Liver (tissue), 9 donors: Measurements from ENCODE around the gene NEK1. TPM values are rescaled to one million over a fixed set of nuclear protein-coding genes. Genes with fewer than 3 reads are reported as not detected.

Source experiments
- DNase-seq: peaks from one replicate; pipeline ENCODE4 v3.0.0-alpha.2; 2017; ENCODE audit warnings: low spot score
- H3K27ac ChIP-seq, 2 donors: one replicate each; pipeline ENCODE4 v1.7.0; 2013; ENCODE audit warnings: inconsistent platforms in 2 of 2, low read length in 2 of 2, control low read depth in 1 of 2, low read depth in 1 of 2, mild to moderate bottlenecking in 1 of 2
- H3K27me3 ChIP-seq, 4 donors: one replicate each; pipeline versions ENCODE4 v1.6.1 to v1.7.0; 2013; ENCODE audit warnings: low read length in 3 of 4, inconsistent platforms in 1 of 4, mild to moderate bottlenecking in 1 of 4, moderate library complexity in 1 of 4; ENCODE audit not compliant: control insufficient read depth in 4 of 4, insufficient read depth in 4 of 4
- H3K36me3 ChIP-seq, 4 donors: one replicate each; pipeline versions ENCODE4 v1.6.1 to v1.7.0; 2013; ENCODE audit warnings: low read length in 3 of 4, mild to moderate bottlenecking in 3 of 4, low read depth in 1 of 4, moderate library complexity in 1 of 4; ENCODE audit not compliant: control insufficient read depth in 4 of 4, insufficient read depth in 3 of 4
- H3K4me1 ChIP-seq, 4 donors: one replicate each; pipeline versions ENCODE4 v1.6.1 to v1.7.0; 2013; ENCODE audit warnings: low read length in 3 of 4, mild to moderate bottlenecking in 3 of 4, moderate library complexity in 1 of 4; ENCODE audit not compliant: control insufficient read depth in 4 of 4, insufficient read depth in 4 of 4
- H3K4me3 ChIP-seq, 3 donors: one replicate each; pipeline versions ENCODE4 v1.6.1 to v1.7.0; 2013; ENCODE audit warnings: low read length in 3 of 3, control low read depth in 1 of 3, low read depth in 1 of 3, mild to moderate bottlenecking in 1 of 3
- H3K9ac ChIP-seq, 2 donors: one replicate each; pipeline ENCODE4 v1.7.0; 2013; ENCODE audit warnings: low read length in 2 of 2, mild to moderate bottlenecking in 2 of 2, moderate library complexity in 2 of 2, control low read depth in 1 of 2, low read depth in 1 of 2
- H3K9me3 ChIP-seq, 4 donors: one replicate each; pipeline versions ENCODE4 v1.6.1 to v1.7.0; 2013; ENCODE audit warnings: low read length in 3 of 4; ENCODE audit not compliant: control insufficient read depth in 4 of 4
- CTCF ChIP-seq: fragments of 150-350 bp; IDR thresholded peaks from 2 replicates; pipeline ENCODE4 v1.5.1; 2017; ENCODE audit warnings: improper control_type of control experiment, low read depth, low read length; ENCODE audit not compliant: missing input control
- EGR1 ChIP-seq, 2 donors: IDR thresholded peaks; 2 replicates each; pipeline ENCODE4 v1.6.1; 2016 to 2018; ENCODE audit warnings: antibody characterized with exemption in 2 of 2, low read depth in 2 of 2
- FOXA1 ChIP-seq: IDR thresholded peaks from 2 replicates; pipeline ENCODE4 v1.6.1; 2016; ENCODE audit warnings: antibody characterized with exemption
- FOXA2 ChIP-seq: IDR thresholded peaks from 2 replicates; pipeline ENCODE4 v1.6.1; 2016; ENCODE audit warnings: antibody characterized with exemption
- HNF4A ChIP-seq, 2 donors: conservative IDR thresholded peaks; 2 replicates each; pipeline ENCODE4 v1.6.1; 2016; ENCODE audit warnings: antibody characterized with exemption in 2 of 2, mild to moderate bottlenecking in 2 of 2
- JUND ChIP-seq, 2 donors: IDR thresholded peaks; 2 replicates each; pipeline ENCODE4 v1.6.1; 2016; ENCODE audit warnings: antibody characterized with exemption in 2 of 2
- MAX ChIP-seq: IDR thresholded peaks from 2 replicates; pipeline ENCODE4 v1.6.1; 2016; ENCODE audit warnings: antibody characterized with exemption
- NR2F2 ChIP-seq: IDR thresholded peaks from 2 replicates; pipeline ENCODE4 v1.6.1; 2016; ENCODE audit warnings: antibody characterized with exemption
- RAD21 ChIP-seq, 2 donors: IDR thresholded peaks; 2 replicates each; pipeline ENCODE4 v1.6.1; 2016; ENCODE audit warnings: antibody characterized with exemption in 2 of 2, mild to moderate bottlenecking in 2 of 2
- RXRA ChIP-seq, 2 donors: IDR thresholded peaks; 2 replicates each; pipeline ENCODE4 v1.6.1; 2017 to 2018; ENCODE audit warnings: antibody characterized with exemption in 2 of 2, mild to moderate bottlenecking in 1 of 2
- SP1 ChIP-seq: IDR thresholded peaks from 2 replicates; pipeline ENCODE4 v1.6.1; 2018; ENCODE audit warnings: antibody characterized with exemption, mild to moderate bottlenecking
- TAF1 ChIP-seq: conservative IDR thresholded peaks from 2 replicates; pipeline ENCODE4 v1.6.1; 2016; ENCODE audit warnings: antibody characterized with exemption, mild to moderate bottlenecking
- YY1 ChIP-seq: IDR thresholded peaks from 2 replicates; pipeline ENCODE4 v1.6.1; 2016; ENCODE audit warnings: antibody characterized with exemption, mild to moderate bottlenecking
- WGBS: extraction: QIAGEN DNeasy Blood & Tissue Kit; methylation state at CpG from one replicate; pipeline ENCODE4 v1.1.7; 2013; 5-methylcytosine and 5-hydroxymethylcytosine counted together
- polyA plus RNA-seq, 2 donors: library from polyadenylated mRNA; stranded (reverse) in 1 of 2; unstranded in 1 of 2; fragments of 200-250 nt in 1 of 2; fragments of >200 nt in 1 of 2; fragmentation: Nextera tagmentation in 1 of 2; extraction: Ambion mirVana in 1 of 2; gene quantifications; one replicate each; pipeline versions ENCODE4 v1.2.1 to v1.2.3, GENCODE V29; 2013 to 2015
- total RNA-seq, 2 donors: library from RNA; depleted of rRNA; stranded (reverse); fragments of >200 nt; gene quantifications; one replicate each; pipeline ENCODE4 v1.2.3, GENCODE V29; 2014
- TF ChIP-seq, protein P1 (sequence below): IDR thresholded peaks from 2 replicates; pipeline ENCODE4 v1.6.1; 2016; ENCODE audit warnings: antibody characterized with exemption
- TF ChIP-seq, protein P2 (sequence below): IDR thresholded peaks from 2 replicates; pipeline ENCODE4 v1.6.1; 2016; ENCODE audit warnings: antibody characterized with exemption
- donor health status: healthy.
- donor health status: healthy.
- donor health status: healthy.
- donor health status: healthy.
- donor health status: healthy.

NEK1 gene
- total and polyA plus RNA-seq, 4 donors = 1.8 to 10.2 (median 5.3) TPM

DNA sequence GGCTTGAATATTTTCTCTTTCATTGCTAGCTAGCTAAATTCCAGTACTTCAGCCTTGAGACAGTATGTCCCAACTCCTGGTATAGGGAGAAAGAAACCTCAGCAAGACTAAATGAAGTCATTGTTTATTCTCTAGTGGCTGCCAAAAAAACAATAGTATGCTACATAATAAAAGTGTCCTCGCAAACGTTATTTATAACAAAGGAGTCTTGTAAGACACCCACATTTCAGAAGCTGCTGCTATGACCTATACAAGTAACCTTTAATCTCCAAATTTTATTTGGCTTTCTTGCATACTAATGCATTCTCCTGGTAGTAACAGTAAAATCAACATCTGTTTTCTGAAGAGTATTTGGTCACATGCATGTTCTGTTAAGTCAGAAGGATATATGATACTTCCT is 28.8 kb downstream of the NEK1 start:
- H3K27ac ChIP-seq = no peak overlapping the region
- WGBS = 79% methylated on average over 2 of the region's 2 CpGs

DNA sequence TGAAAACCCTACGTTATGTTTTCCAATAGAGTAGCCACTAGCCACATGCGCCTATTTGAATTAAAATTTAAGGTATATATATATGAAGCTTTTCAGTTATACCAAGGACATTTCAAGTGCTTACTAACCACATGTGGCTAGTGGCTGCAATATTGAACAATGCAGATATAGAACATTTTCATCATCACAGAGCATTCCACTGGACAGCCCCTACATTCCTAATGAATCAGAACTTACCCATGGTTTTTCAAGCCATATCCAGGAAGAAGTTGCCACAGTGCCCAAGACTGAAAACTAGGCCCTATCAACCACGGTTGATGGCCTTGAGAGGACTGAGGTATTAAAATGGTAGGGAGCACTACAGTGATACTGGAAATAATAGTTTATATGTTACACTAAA is 29.7 kb downstream of the NEK1 start:
- 99% methylated on average over 3 of the region's 3 CpGs for WGBS
- TF ChIP-seq YY1 = no peak
- no peak for TF ChIP-seq EGR1 (IDR thresholded peaks at IDR 0.05; ENCODE audit: low read depth in 2 of 2)
- TF ChIP-seq JUND (IDR thresholded peaks at IDR 0.05) = no peak
- no peak for TF ChIP-seq NR2F2
- TF ChIP-seq, protein P1, sequence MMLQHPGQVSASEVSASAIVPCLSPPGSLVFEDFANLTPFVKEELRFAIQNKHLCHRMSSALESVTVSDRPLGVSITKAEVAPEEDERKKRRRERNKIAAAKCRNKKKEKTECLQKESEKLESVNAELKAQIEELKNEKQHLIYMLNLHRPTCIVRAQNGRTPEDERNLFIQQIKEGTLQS = no peak
- no peak for TF ChIP-seq MAX
- TF ChIP-seq FOXA2 = no peak
- no peak for TF ChIP-seq FOXA1
- TF ChIP-seq HNF4A (conservative IDR thresholded peaks at IDR 0.05) = no peak
- TF ChIP-seq, protein P2, sequence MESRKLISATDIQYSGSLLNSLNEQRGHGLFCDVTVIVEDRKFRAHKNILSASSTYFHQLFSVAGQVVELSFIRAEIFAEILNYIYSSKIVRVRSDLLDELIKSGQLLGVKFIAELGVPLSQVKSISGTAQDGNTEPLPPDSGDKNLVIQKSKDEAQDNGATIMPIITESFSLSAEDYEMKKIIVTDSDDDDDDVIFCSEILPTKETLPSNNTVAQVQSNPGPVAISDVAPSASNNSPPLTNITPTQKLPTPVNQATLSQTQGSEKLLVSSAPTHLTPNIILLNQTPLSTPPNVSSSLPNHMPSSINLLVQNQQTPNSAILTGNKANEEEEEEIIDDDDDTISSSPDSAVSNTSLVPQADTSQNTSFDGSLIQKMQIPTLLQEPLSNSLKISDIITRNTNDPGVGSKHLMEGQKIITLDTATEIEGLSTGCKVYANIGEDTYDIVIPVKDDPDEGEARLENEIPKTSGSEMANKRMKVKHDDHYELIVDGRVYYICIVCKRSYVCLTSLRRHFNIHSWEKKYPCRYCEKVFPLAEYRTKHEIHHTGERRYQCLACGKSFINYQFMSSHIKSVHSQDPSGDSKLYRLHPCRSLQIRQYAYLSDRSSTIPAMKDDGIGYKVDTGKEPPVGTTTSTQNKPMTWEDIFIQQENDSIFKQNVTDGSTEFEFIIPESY = no peak
- no peak for TF ChIP-seq RXRA (IDR thresholded peaks at IDR 0.05)
- no peak for TF ChIP-seq CTCF
- TF ChIP-seq RAD21 (IDR thresholded peaks at IDR 0.05) = no peak
- TF ChIP-seq SP1 = no peak
- H3K36me3 ChIP-seq = peaks cover 2 to 18% (median 11%) of the 10 kb centered on the region in 4 donors

More for the DNA sequence above, 28.8 kb downstream of the NEK1 start:
- no peaks in the 10 kb centered on the region for H3K9me3 ChIP-seq
- no peaks in the 10 kb centered on the region for H3K27me3 ChIP-seq
- H3K9ac ChIP-seq = no peak overlapping the region
- H3K36me3 ChIP-seq = peaks cover 2 to 18% (median 12%) of the 10 kb centered on the region in 4 donors
- DNase-seq = no peak
- no peak overlapping the region for H3K4me3 ChIP-seq
- no peaks in the 10 kb centered on the region for H3K4me1 ChIP-seq
- no peak for TF ChIP-seq RAD21 (IDR thresholded peaks at IDR 0.05)
- no peak for TF ChIP-seq CTCF
- TF ChIP-seq EGR1 (IDR thresholded peaks at IDR 0.05; ENCODE audit: low read depth in 2 of 2) = no peak
- TF ChIP-seq TAF1 = no peak

More for the DNA sequence above, 29.7 kb downstream of the NEK1 start:
- Histone ChIP-seq H3K9me3 (no peaks in the 10 kb centered on the region), H3K9ac (no peak overlapping the region), H3K27ac (no peak overlapping the region), H3K4me3 (no peak overlapping the region), H3K4me1 (no peaks in the 10 kb centered on the region), H3K27me3 (no peaks in the 10 kb centered on the region)
- DNase-seq = no peak
